Colonic mucosa (tissue), 4 donors: ENCODE data around the gene JCHAIN. TPM values are rescaled to one million over a fixed set of nuclear protein-coding genes. Genes with fewer than 3 reads are reported as not detected.

Experiments
- DNase-seq: peaks from one replicate; pipeline ENCODE4 v3.0.0-alpha.2; 2020
- H3K27ac ChIP-seq: fragments of 200-600 bp; one replicate; pipeline ENCODE4 v1.8.0; 2021
- H3K27me3 ChIP-seq: fragments of 200-600 bp; one replicate; pipeline ENCODE4 v1.8.0; 2021
- H3K36me3 ChIP-seq: fragments of 200-600 bp; one replicate; pipeline ENCODE4 v1.8.0; 2021
- H3K4me1 ChIP-seq: fragments of 200-600 bp; one replicate; pipeline ENCODE4 v1.8.0; 2021; ENCODE audit warnings: mild to moderate bottlenecking
- H3K4me3 ChIP-seq: fragments of 200-600 bp; one replicate; pipeline ENCODE4 v1.8.0; 2021
- H3K9ac ChIP-seq, 2 donors: one replicate each; pipeline ENCODE4 v1.7.0; 2013; ENCODE audit warnings: control low read depth in 2 of 2, low read depth in 2 of 2, low read length in 2 of 2
- H3K9me3 ChIP-seq: fragments of 200-600 bp; one replicate; pipeline ENCODE4 v1.8.0; 2021
- intact Hi-C: fragments of 100-400 bp; cut with DNase I; formaldehyde crosslinking; loops from one replicate; pipeline ENCODE4 v1.14.1; 2022
- total RNA-seq, 2 donors: library from RNA; stranded (reverse); fragmentation: NEBNext Ultra II Directional in 1 of 2; extraction: Animal tissue kit (Norgen Biotek cat#: 25700) in 1 of 2; gene quantifications; one replicate each; pipeline ENCODE4 v1.2.1, GENCODE V29; 2021
- TF ChIP-seq, protein P1 (sequence below): fragments of 200-600 bp; IDR thresholded peaks from one replicate; pipeline ENCODE4 v1.8.0; 2022; ENCODE audit warnings: antibody characterized with exemption, mild to moderate bottlenecking
- donor health status: healthy.
- donor health status: DM: no; HTN: no; CAD: no.
- donor health status: DM: no; HTN: no; CAD: no.

The JCHAIN gene
- total RNA-seq, 2 donors from 2014 or later, result 392 to 396 TPM

DNA sequence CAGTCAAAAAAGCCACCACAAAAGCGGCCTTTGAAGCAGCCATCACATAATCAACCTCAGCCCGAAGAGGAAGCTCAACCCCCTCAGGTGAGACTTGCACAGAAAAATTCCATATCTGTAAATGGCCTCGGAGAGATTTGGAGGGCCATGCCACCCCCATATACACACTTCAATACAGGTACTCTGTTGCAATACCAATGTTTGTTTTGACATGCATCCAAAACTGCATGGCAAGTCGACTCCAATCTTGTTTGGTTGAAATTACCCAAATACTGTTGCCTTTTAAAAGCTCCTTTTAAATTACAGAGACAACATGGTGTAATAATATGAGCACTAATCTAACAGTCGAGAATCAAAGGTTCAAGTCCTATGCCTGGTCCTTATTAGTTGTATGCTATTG lies 31.8 kb downstream of the JCHAIN start:
- H3K27me3 ChIP-seq, result no peaks in the 10 kb centered on the region
- intact Hi-C loops, result no loop called here
- no peaks in the 10 kb centered on the region for H3K9me3 ChIP-seq
- H3K27ac ChIP-seq, result no peak overlapping the region
- DNase-seq, result no peak
- no peak overlapping the region for H3K4me3 ChIP-seq
- no peaks in the 10 kb centered on the region for H3K36me3 ChIP-seq
- no peaks in the 10 kb centered on the region for H3K4me1 ChIP-seq
- H3K9ac ChIP-seq, result no peak overlapping the region
- TF ChIP-seq, protein P1, sequence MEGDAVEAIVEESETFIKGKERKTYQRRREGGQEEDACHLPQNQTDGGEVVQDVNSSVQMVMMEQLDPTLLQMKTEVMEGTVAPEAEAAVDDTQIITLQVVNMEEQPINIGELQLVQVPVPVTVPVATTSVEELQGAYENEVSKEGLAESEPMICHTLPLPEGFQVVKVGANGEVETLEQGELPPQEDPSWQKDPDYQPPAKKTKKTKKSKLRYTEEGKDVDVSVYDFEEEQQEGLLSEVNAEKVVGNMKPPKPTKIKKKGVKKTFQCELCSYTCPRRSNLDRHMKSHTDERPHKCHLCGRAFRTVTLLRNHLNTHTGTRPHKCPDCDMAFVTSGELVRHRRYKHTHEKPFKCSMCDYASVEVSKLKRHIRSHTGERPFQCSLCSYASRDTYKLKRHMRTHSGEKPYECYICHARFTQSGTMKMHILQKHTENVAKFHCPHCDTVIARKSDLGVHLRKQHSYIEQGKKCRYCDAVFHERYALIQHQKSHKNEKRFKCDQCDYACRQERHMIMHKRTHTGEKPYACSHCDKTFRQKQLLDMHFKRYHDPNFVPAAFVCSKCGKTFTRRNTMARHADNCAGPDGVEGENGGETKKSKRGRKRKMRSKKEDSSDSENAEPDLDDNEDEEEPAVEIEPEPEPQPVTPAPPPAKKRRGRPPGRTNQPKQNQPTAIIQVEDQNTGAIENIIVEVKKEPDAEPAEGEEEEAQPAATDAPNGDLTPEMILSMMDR, result no peak

DNA sequence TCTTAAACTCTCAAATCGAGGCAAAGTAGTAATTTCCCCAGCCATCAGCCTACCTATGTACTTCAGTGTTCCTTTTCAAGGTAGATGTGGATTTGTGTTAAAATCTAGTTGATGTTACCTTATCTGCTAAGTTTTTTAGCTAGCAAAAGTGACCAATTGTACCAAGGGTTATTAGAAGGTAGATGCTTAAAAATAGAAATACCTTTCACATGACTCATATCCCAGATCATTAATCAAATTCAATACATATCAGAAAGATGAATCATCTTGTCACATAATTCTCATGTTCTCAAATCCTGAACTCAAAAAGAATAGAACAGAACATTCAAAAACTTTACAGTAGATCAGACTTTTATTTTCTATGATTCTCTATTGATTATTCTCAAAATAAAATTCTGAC lies 34.3 kb downstream of the JCHAIN start:
- Histone ChIP-seq H3K36me3 (no peaks in the 10 kb centered on the region), H3K9me3 (no peaks in the 10 kb centered on the region), H3K4me1 (no peaks in the 10 kb centered on the region), H3K4me3 (no peak overlapping the region), H3K27me3 (no peaks in the 10 kb centered on the region), H3K9ac (no peak overlapping the region), H3K27ac (no peak overlapping the region)
- no peak for DNase-seq
- intact Hi-C loops, result no loop called here
- TF ChIP-seq, protein P1, result no peak

DNA sequence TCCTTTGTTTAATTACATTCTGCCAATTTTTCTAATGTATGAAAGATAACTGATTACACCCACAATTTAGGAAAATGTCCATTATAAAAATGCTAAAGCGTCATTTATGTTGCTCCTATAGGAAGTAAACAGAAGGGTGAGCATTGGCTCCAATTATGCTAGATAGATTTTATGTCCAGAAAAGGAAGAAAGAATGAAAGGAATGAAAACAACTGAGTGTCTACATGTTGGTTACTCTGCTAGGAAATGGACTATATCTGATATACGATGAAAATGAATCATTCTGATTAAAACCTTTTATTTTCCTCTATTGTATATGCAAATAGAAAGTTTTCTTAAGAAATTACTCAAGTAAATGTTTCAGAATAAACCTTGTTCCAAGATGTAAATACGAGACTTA lies 36.1 kb downstream of the JCHAIN start:
- Histone ChIP-seq H3K4me3 (no peak overlapping the region), H3K9me3 (no peaks in the 10 kb centered on the region), H3K36me3 (no peaks in the 10 kb centered on the region), H3K9ac (no peak overlapping the region), H3K27ac (no peak overlapping the region), H3K27me3 (no peaks in the 10 kb centered on the region), H3K4me1 (no peaks in the 10 kb centered on the region)
- no peak for DNase-seq
- TF ChIP-seq, protein P1, result no peak
- intact Hi-C loops, result no loop called here

DNA sequence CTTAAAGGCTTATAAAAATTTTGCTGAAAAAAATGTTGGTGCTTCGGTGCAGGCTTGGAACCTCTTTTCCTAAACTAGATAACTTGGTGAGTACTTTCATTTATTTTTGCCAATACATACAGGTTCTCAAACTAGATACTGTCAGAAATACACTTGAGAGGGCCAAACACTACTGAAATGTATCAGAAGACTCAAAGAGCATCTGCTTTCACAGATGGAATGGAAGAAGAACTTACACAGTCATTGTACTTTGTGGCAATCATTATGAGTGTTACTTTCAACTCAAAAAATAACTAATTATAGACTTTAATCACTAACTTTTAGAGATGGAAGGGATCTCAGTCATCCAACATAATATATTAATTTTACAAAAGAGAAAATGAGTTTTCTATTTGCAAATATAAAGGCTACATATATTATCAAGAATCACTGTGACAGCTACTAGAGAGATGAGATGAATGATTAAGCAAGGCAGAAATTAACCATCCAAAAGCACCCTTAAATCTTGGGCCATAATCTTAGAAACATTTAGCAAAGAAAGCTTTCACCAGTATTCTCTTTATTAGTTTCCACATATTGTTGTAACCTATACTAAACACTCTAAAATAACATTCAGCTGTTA lies 36.7 kb downstream of the JCHAIN start:
- no peaks in the 10 kb centered on the region for H3K4me1 ChIP-seq
- H3K9me3 ChIP-seq, result no peaks in the 10 kb centered on the region
- intact Hi-C loops, result no loop called here
- no peak for DNase-seq
- H3K27ac ChIP-seq, result no peak overlapping the region
- TF ChIP-seq, protein P1, result no peak
- no peaks in the 10 kb centered on the region for H3K27me3 ChIP-seq
- H3K9ac ChIP-seq, result no peak overlapping the region
- no peak overlapping the region for H3K4me3 ChIP-seq
- H3K36me3 ChIP-seq, result no peaks in the 10 kb centered on the region

DNA sequence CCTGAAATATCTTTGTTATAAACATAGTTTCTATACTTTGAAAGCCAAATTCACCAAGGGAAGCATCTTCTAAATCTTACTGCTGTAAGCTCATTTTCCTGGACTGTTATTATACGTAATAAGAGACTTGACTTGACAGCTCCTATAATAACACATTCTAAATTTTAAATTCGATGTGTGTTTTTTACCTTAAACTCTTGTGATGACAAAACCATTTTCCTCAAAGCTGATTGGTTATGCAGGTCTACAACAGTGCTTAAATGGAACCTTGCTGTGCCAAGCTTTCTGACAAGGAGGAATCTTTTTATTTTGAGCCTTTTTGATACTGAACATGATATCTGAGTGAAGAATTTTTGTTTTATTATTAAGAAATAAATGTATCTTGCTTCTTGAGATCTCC lies 37.9 kb downstream of the JCHAIN start, which contains the start of gene ENAM:
TSS of gene ENAM (plus strand) at position 301 of the 400 bp plus-strand sequence. CDS start 757 bp downstream, outside the sequence.
- intact Hi-C loops, result no loop called here
- H3K9me3 ChIP-seq, result no peaks in the 10 kb centered on the region
- H3K27me3 ChIP-seq, result no peaks in the 10 kb centered on the region
- no peaks in the 10 kb centered on the region for H3K4me1 ChIP-seq
- no peak within 1 kb of the TSS for H3K4me3 ChIP-seq
- TF ChIP-seq, protein P1, result no peak
- no peak within 1 kb of the TSS for H3K9ac ChIP-seq
- no peak for DNase-seq
- no peak within 1 kb of the TSS for H3K27ac ChIP-seq
- H3K36me3 ChIP-seq, result no peaks in the 10 kb centered on the region
